HEK293T (cell line): ENCODE measurements around the gene OOEP.

Experiments used
- ARNT ChIP-seq: fragments of 450-650 bp; IDR thresholded peaks from 2 replicates; pipeline ENCODE4 v1.6.1; 2017; ENCODE audit warnings: mild to moderate bottlenecking
- BHLHE40 ChIP-seq: fragments of 450-650 bp; IDR thresholded peaks from 2 replicates; pipeline ENCODE4 v1.6.1; 2016; ENCODE audit warnings: mild to moderate bottlenecking, moderate library complexity, borderline replicate concordance
- ELF4 ChIP-seq: fragments of 450-650 bp; IDR thresholded peaks from 2 replicates; pipeline ENCODE4 v1.6.1; 2017; ENCODE audit warnings: antibody characterized with exemption
- FOXA1 ChIP-seq: fragments of 450-650 bp; IDR thresholded peaks from 2 replicates; pipeline ENCODE4 v1.6.1; 2016; ENCODE audit warnings: mild to moderate bottlenecking
- FOXK2 ChIP-seq: fragments of 450-650 bp; IDR thresholded peaks from 2 replicates; pipeline ENCODE4 v1.6.1; 2016; ENCODE audit warnings: mild to moderate bottlenecking
- FOXM1 ChIP-seq: fragments of 450-650 bp; IDR thresholded peaks from 2 replicates; pipeline ENCODE4 v1.6.1; 2017; ENCODE audit warnings: mild to moderate bottlenecking, borderline replicate concordance
- HDGF ChIP-seq: fragments of 450-650 bp; IDR thresholded peaks from 2 replicates; pipeline ENCODE4 v1.6.1; 2017; ENCODE audit warnings: antibody characterized with exemption, borderline replicate concordance
- L3MBTL2 ChIP-seq: fragments of 450-650 bp; conservative IDR thresholded peaks from 2 replicates; pipeline ENCODE4 v1.6.1; 2016; ENCODE audit warnings: mild to moderate bottlenecking
- LEF1 ChIP-seq: fragments of 450-650 bp; IDR thresholded peaks from 2 replicates; pipeline ENCODE4 v1.6.1; 2017; ENCODE audit warnings: mild to moderate bottlenecking, borderline replicate concordance
- SP1 ChIP-seq: fragments of 450-650 bp; IDR thresholded peaks from 2 replicates; pipeline ENCODE4 v1.6.1; 2017
- SUZ12 ChIP-seq: fragments of 450-650 bp; IDR thresholded peaks from 2 replicates; pipeline ENCODE4 v1.6.1; 2016; ENCODE audit warnings: mild to moderate bottlenecking
- ZNF384 ChIP-seq: fragments of 450-650 bp; IDR thresholded peaks from 2 replicates; pipeline ENCODE4 v1.6.1; 2016
- TF ChIP-seq, protein P1 (sequence below): fragments of 450-650 bp; IDR thresholded peaks from 2 replicates; pipeline ENCODE4 v1.6.1; 2016

GRCh38 chr6:73363537-73363875, 6.2 kb downstream of the OOEP start:
- TF ChIP-seq FOXA1 = no peak
- no peak for TF ChIP-seq FOXK2
- no peak for TF ChIP-seq LEF1
- TF ChIP-seq SP1 = no peak
- no peak for TF ChIP-seq FOXM1
- no peak for TF ChIP-seq HDGF
- no peak for TF ChIP-seq BHLHE40
- no peak for TF ChIP-seq SUZ12
- TF ChIP-seq, protein P1, sequence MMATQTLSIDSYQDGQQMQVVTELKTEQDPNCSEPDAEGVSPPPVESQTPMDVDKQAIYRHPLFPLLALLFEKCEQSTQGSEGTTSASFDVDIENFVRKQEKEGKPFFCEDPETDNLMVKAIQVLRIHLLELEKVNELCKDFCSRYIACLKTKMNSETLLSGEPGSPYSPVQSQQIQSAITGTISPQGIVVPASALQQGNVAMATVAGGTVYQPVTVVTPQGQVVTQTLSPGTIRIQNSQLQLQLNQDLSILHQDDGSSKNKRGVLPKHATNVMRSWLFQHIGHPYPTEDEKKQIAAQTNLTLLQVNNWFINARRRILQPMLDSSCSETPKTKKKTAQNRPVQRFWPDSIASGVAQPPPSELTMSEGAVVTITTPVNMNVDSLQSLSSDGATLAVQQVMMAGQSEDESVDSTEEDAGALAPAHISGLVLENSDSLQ = no peak
- no peak for TF ChIP-seq ARNT
- TF ChIP-seq ELF4 = no peak
- no peak for TF ChIP-seq ZNF384
- no peak for TF ChIP-seq L3MBTL2
